ENCODE data around the gene POLR3G.
A peak's percentile ranks its signal among the peaks of the same experiment; 100 is the strongest.

Gene POLR3G

GRCh38 chr5:90484540-90484939, 9.9 kb downstream of the POLR3G start:
- Histone ChIP-seq H3K14ac (ENCODE audit: low read length in 2 of 2) (no peak overlapping the region), H3K23ac (ENCODE audit: low read length in 2 of 2) (no peak overlapping the region), H2BK15ac (ENCODE audit: low read depth, poor library complexity, severe bottlenecking) (no peak overlapping the region), H2AFZ (ENCODE audit: low read depth, low read length) (no peak overlapping the region), H3K36me3 (ENCODE audit: control insufficient read depth in 1 of 2, insufficient read depth in 2 of 2, low read depth in 1 of 2, low read length in 2 of 2) (no peaks in the 10 kb centered on the region), H4K8ac (ENCODE audit: low read length) (no peak overlapping the region), H2BK5ac (ENCODE audit: low read depth, low read length, poor library complexity, severe bottlenecking) (no peak overlapping the region), H2BK120ac (ENCODE audit: low read depth, low read length) (no peak overlapping the region), H3K79me1 (replicated peaks; ENCODE audit: low read length, poor library complexity, severe bottlenecking) (peaks cover 4% of the 10 kb centered on the region), H3K4me1 (ENCODE audit: control insufficient read depth, insufficient read depth, low read depth, low read length) (no peaks in the 10 kb centered on the region), H2AK5ac (ENCODE audit: low read length, severe bottlenecking) (no peak overlapping the region), H3K9ac (ENCODE audit: low read length) (no peak overlapping the region), H3K27me3 (ENCODE audit: control insufficient read depth in 1 of 2, insufficient read depth in 1 of 2, low read length in 2 of 2) (no peaks in the 10 kb centered on the region), H3K18ac (ENCODE audit: low read depth in 1 of 2, low read length in 2 of 2) (no peak overlapping the region), H3K4me3 (ENCODE audit: insufficient read depth in 1 of 2, low read depth in 1 of 2, low read length in 2 of 2) (no peak overlapping the region), H2BK12ac (ENCODE audit: low read length in 2 of 2) (no peak overlapping the region), H4K91ac (ENCODE audit: low read length) (no peak overlapping the region), H3K4ac (ENCODE audit: low read depth in 1 of 2, low read length in 2 of 2) (no peak overlapping the region), H3K27ac (ENCODE audit: low read length, poor library complexity, severe bottlenecking) (no peak overlapping the region), H3K9me3 (ENCODE audit: control insufficient read depth, low read length) (no peaks in the 10 kb centered on the region), H3K4me2 (ENCODE audit: low read length, poor library complexity, severe bottlenecking) (no peak overlapping the region)
- 63% methylated on average over 1 of the region's 3 CpGs for WGBS
- no peak for DNase-seq

- Histone ChIP-seq H2BK120ac (ENCODE audit: low read depth, low read length) (no peak overlapping the region), H2BK15ac (ENCODE audit: low read depth, poor library complexity, severe bottlenecking) (no peak overlapping the region), H3K14ac (ENCODE audit: low read length in 2 of 2) (no peak overlapping the region), H3K36me3 (ENCODE audit: control insufficient read depth in 1 of 2, insufficient read depth in 2 of 2, low read depth in 1 of 2, low read length in 2 of 2) (no peaks in the 10 kb centered on the region), H3K27me3 (ENCODE audit: control insufficient read depth in 1 of 2, insufficient read depth in 1 of 2, low read length in 2 of 2) (no peaks in the 10 kb centered on the region), H2BK5ac (ENCODE audit: low read depth, low read length, poor library complexity, severe bottlenecking) (no peak overlapping the region), H3K4me1 (ENCODE audit: control insufficient read depth, insufficient read depth, low read depth, low read length) (no peaks in the 10 kb centered on the region), H3K23ac (ENCODE audit: low read length in 2 of 2) (no peak overlapping the region), H3K79me1 (replicated peaks; ENCODE audit: low read length, poor library complexity, severe bottlenecking) (peaks cover 4% of the 10 kb centered on the region), H3K18ac (ENCODE audit: low read depth in 1 of 2, low read length in 2 of 2) (no peak overlapping the region), H2BK12ac (ENCODE audit: low read length in 2 of 2) (no peak overlapping the region), H3K4me3 (ENCODE audit: insufficient read depth in 1 of 2, low read depth in 1 of 2, low read length in 2 of 2) (peak overlapping the region in 1 of 2 experiments; percentile 12), H3K9me3 (ENCODE audit: control insufficient read depth, low read length) (no peaks in the 10 kb centered on the region), H2AK5ac (ENCODE audit: low read length, severe bottlenecking) (no peak overlapping the region), H3K27ac (ENCODE audit: low read length, poor library complexity, severe bottlenecking) (no peak overlapping the region), H4K8ac (ENCODE audit: low read length) (no peak overlapping the region), H3K4ac (ENCODE audit: low read depth in 1 of 2, low read length in 2 of 2) (no peak overlapping the region), H2AFZ (ENCODE audit: low read depth, low read length) (no peak overlapping the region), H3K4me2 (ENCODE audit: low read length, poor library complexity, severe bottlenecking) (no peak overlapping the region), H3K9ac (ENCODE audit: low read length) (peak overlapping the region; percentile 74), H4K91ac (ENCODE audit: low read length) (no peak overlapping the region)
- WGBS, result no CpG with 5 or more reads among the region's 2 CpGs
- no peak for DNase-seq
These were observed 14.1 kb downstream of the POLR3G start for GRCh38 chr5:90488791-90489190.

- no peak overlapping the region for H3K4me2 ChIP-seq (ENCODE audit: low read length, poor library complexity, severe bottlenecking)
These were observed 19.4 kb downstream of the POLR3G start for GRCh38 chr5:90494043-90494442.

GRCh38 chr5:90495146-90495545, 20.5 kb downstream of the POLR3G start:
- Histone ChIP-seq H3K4me1 (ENCODE audit: control insufficient read depth, insufficient read depth, low read depth, low read length) (no peaks in the 10 kb centered on the region), H3K36me3 (ENCODE audit: control insufficient read depth in 1 of 2, insufficient read depth in 2 of 2, low read depth in 1 of 2, low read length in 2 of 2) (no peaks in the 10 kb centered on the region), H2BK15ac (ENCODE audit: low read depth, poor library complexity, severe bottlenecking) (no peak overlapping the region), H4K91ac (ENCODE audit: low read length) (no peak overlapping the region), H3K27me3 (ENCODE audit: control insufficient read depth in 1 of 2, insufficient read depth in 1 of 2, low read length in 2 of 2) (no peaks in the 10 kb centered on the region), H2BK120ac (ENCODE audit: low read depth, low read length) (no peak overlapping the region), H2AK5ac (ENCODE audit: low read length, severe bottlenecking) (no peak overlapping the region), H3K14ac (ENCODE audit: low read length in 2 of 2) (no peak overlapping the region), H2BK12ac (ENCODE audit: low read length in 2 of 2) (no peak overlapping the region), H3K4me2 (ENCODE audit: low read length, poor library complexity, severe bottlenecking) (no peak overlapping the region), H3K27ac (ENCODE audit: low read length, poor library complexity, severe bottlenecking) (no peak overlapping the region), H3K18ac (ENCODE audit: low read depth in 1 of 2, low read length in 2 of 2) (no peak overlapping the region), H3K9ac (ENCODE audit: low read length) (no peak overlapping the region), H3K79me1 (replicated peaks; ENCODE audit: low read length, poor library complexity, severe bottlenecking) (no peaks in the 10 kb centered on the region), H2BK5ac (ENCODE audit: low read depth, low read length, poor library complexity, severe bottlenecking) (no peak overlapping the region), H3K9me3 (ENCODE audit: control insufficient read depth, low read length) (peaks cover 5% of the 10 kb centered on the region), H3K4ac (ENCODE audit: low read depth in 1 of 2, low read length in 2 of 2) (no peak overlapping the region), H3K4me3 (ENCODE audit: insufficient read depth in 1 of 2, low read depth in 1 of 2, low read length in 2 of 2) (no peak overlapping the region), H4K8ac (ENCODE audit: low read length) (no peak overlapping the region), H2AFZ (ENCODE audit: low read depth, low read length) (no peak overlapping the region), H3K23ac (ENCODE audit: low read length in 2 of 2) (no peak overlapping the region)
- 86% methylated on average over 1 of the region's 1 CpG for WGBS
- DNase-seq, result no peak

More at GRCh38 chr5:90494043-90494442, 19.4 kb downstream of the POLR3G start:
- peaks cover 5% of the 10 kb centered on the region for H3K9me3 ChIP-seq (ENCODE audit: control insufficient read depth, low read length)
- no peaks in the 10 kb centered on the region for H3K79me1 ChIP-seq (replicated peaks; ENCODE audit: low read length, poor library complexity, severe bottlenecking)
- H3K36me3 ChIP-seq (ENCODE audit: control insufficient read depth in 1 of 2, insufficient read depth in 2 of 2, low read depth in 1 of 2, low read length in 2 of 2), result no peaks in the 10 kb centered on the region
- no peak overlapping the region for H3K4me3 ChIP-seq (ENCODE audit: insufficient read depth in 1 of 2, low read depth in 1 of 2, low read length in 2 of 2)
- no peak overlapping the region for H2BK5ac ChIP-seq (ENCODE audit: low read depth, low read length, poor library complexity, severe bottlenecking)
- H3K27ac ChIP-seq (ENCODE audit: low read length, poor library complexity, severe bottlenecking), result no peak overlapping the region
- no peak overlapping the region for H2BK120ac ChIP-seq (ENCODE audit: low read depth, low read length)
- H4K91ac ChIP-seq (ENCODE audit: low read length), result no peak overlapping the region
- no peak for DNase-seq
- no peak overlapping the region for H2BK15ac ChIP-seq (ENCODE audit: low read depth, poor library complexity, severe bottlenecking)
- no peaks in the 10 kb centered on the region for H3K4me1 ChIP-seq (ENCODE audit: control insufficient read depth, insufficient read depth, low read depth, low read length)
- no peak overlapping the region for H3K18ac ChIP-seq (ENCODE audit: low read depth in 1 of 2, low read length in 2 of 2)
- no peaks in the 10 kb centered on the region for H3K27me3 ChIP-seq (ENCODE audit: control insufficient read depth in 1 of 2, insufficient read depth in 1 of 2, low read length in 2 of 2)
- H2BK12ac ChIP-seq (ENCODE audit: low read length in 2 of 2), result no peak overlapping the region
- no peak overlapping the region for H3K4ac ChIP-seq (ENCODE audit: low read depth in 1 of 2, low read length in 2 of 2)
- H3K9ac ChIP-seq (ENCODE audit: low read length), result no peak overlapping the region
- H2AFZ ChIP-seq (ENCODE audit: low read depth, low read length), result no peak overlapping the region
- H3K23ac ChIP-seq (ENCODE audit: low read length in 2 of 2), result no peak overlapping the region
- H3K14ac ChIP-seq (ENCODE audit: low read length in 2 of 2), result no peak overlapping the region
- no peak overlapping the region for H2AK5ac ChIP-seq (ENCODE audit: low read length, severe bottlenecking)
- H4K8ac ChIP-seq (ENCODE audit: low read length), result no peak overlapping the region

Data from mesenchymal stem cell (in vitro differentiated cells and primary cell).